B cell (primary cell): ENCODE data around the gene MET.

Experiments used
- CTCF ChIP-seq: fragments of 200-600 bp; IDR thresholded peaks from one replicate; pipeline ENCODE4 v1.8.0; 2022; ENCODE audit warnings: antibody characterized with exemption, mild to moderate bottlenecking
- EZH2 ChIP-seq: IDR thresholded peaks from 2 replicates; pipeline ENCODE4 v1.6.1; 2012; ENCODE audit warnings: borderline replicate concordance, low read depth, mild to moderate bottlenecking, moderate library complexity, low read length; ENCODE audit not compliant: insufficient read depth, poor library complexity, severe bottlenecking

GRCh38 chr7:116713500-116713899 is 41.5 kb downstream of the MET start:
- no peak for TF ChIP-seq CTCF
- TF ChIP-seq EZH2: no peak
